Endodermal cell (in vitro differentiated cells): Measurements from ENCODE around the gene ZNF513. TPM values are rescaled to one million over a fixed set of nuclear protein-coding genes. Genes with fewer than 3 reads are reported as not detected.

Experiments used
- DNase-seq: peaks from one replicate; pipeline ENCODE4 v3.0.0-alpha.2; 2017
- H3K27ac ChIP-seq: 2 replicates; pipeline ENCODE4 v1.5.1; 2013; ENCODE audit warnings: mild to moderate bottlenecking, low read depth, low read length, moderate library complexity
- H3K27me3 ChIP-seq: 2 replicates; pipeline ENCODE4 v1.6.1; 2013; ENCODE audit warnings: mild to moderate bottlenecking, low read length, moderate library complexity; ENCODE audit not compliant: insufficient read depth, control insufficient read depth, poor library complexity, severe bottlenecking
- H3K36me3 ChIP-seq: 2 replicates; pipeline ENCODE4 v1.7.0; 2013; ENCODE audit warnings: mild to moderate bottlenecking, low read length, moderate library complexity; ENCODE audit not compliant: control insufficient read depth, insufficient read depth
- H3K4me1 ChIP-seq: one replicate; pipeline ENCODE4 v1.7.0; 2013; ENCODE audit warnings: low read length; ENCODE audit not compliant: control insufficient read depth, insufficient read depth
- H3K4me3 ChIP-seq: 2 replicates; pipeline ENCODE4 v1.5.1; 2013; ENCODE audit warnings: mild to moderate bottlenecking, low read length, moderate library complexity
- H3K9ac ChIP-seq: 2 replicates; pipeline ENCODE4 v1.6.1; 2013; ENCODE audit warnings: mild to moderate bottlenecking, low read length, moderate library complexity; ENCODE audit not compliant: poor library complexity, severe bottlenecking; ENCODE audit errors: extremely low read depth
- H3K9me3 ChIP-seq: 2 replicates; pipeline ENCODE4 v1.6.1; 2013; ENCODE audit warnings: mild to moderate bottlenecking, low read length, moderate library complexity; ENCODE audit not compliant: control insufficient read depth
- H3K27ac Mint-ChIP-seq: 2 replicates; pipeline ENCODE4 v1.8.0; 2020; ENCODE audit warnings: mixed read lengths
- H3K27me3 Mint-ChIP-seq: 2 replicates; pipeline ENCODE4 v1.8.0; 2021; ENCODE audit warnings: mild to moderate bottlenecking, mixed read lengths; ENCODE audit not compliant: insufficient read depth
- H3K36me3 Mint-ChIP-seq: 2 replicates; pipeline ENCODE4 v1.8.0; 2020; ENCODE audit warnings: low read depth, mixed read lengths
- H3K4me1 Mint-ChIP-seq: 2 replicates; pipeline ENCODE4 v1.8.0; 2020; ENCODE audit warnings: mixed read lengths
- H3K4me3 Mint-ChIP-seq: 2 replicates; pipeline ENCODE4 v1.8.0; 2020; ENCODE audit warnings: mild to moderate bottlenecking, moderate library complexity, mixed read lengths
- H3K9me3 Mint-ChIP-seq: 2 replicates; pipeline ENCODE4 v1.8.0; 2020; ENCODE audit warnings: mild to moderate bottlenecking, mixed read lengths
- CTCF ChIP-seq: fragments of 200-600 bp; sonication (generic); conservative IDR thresholded peaks from 2 replicates; pipeline ENCODE4 v1.5.0; 2021; ENCODE audit warnings: antibody characterized with exemption, mild to moderate bottlenecking
- WGBS, 2 experiments: methylation state at CpG; one replicate each; pipeline versions ENCODE4 v1.1.5 to v1.1.7; 2013; ENCODE audit warnings: missing lambda C conversion rate in 2 of 2, mixed read lengths in 1 of 2; ENCODE audit not compliant: insufficient coverage in 1 of 2, insufficient read length in 1 of 2; 5-methylcytosine and 5-hydroxymethylcytosine counted together
- total RNA-seq, 2 donors: library from RNA; stranded (reverse); fragmentation: NEBNext Ultra II Directional in 1 of 2; extraction: Animal tissue kit (Norgen Biotek cat#: 25700) in 1 of 2; gene quantifications; 2 replicates in 1 of 2; 3 replicates in 1 of 2; pipeline ENCODE4 v1.2.1, GENCODE V29; 2021

The ZNF513 gene
- total RNA-seq, 2 donors from 2014 or later, result 30.7 to 32.5 TPM

GRCh38 chr2:27422958-27423357, 42.4 kb upstream of the ZNF513 start:
- Mint-ChIP-seq H3K27me3 (peaks cover 2% of the 10 kb centered on the region), H3K27ac (no peak overlapping the region), H3K4me3 (no peak overlapping the region), H3K9me3 (no peaks in the 10 kb centered on the region), H3K36me3 (no peaks in the 10 kb centered on the region), H3K4me1 (peaks cover 5% of the 10 kb centered on the region)
- no peaks in the 10 kb centered on the region for H3K9me3 ChIP-seq
- H3K4me3 ChIP-seq, result no peak overlapping the region
- H3K9ac ChIP-seq, result no peak overlapping the region
- 94% methylated on average over 3 of the region's 3 CpGs; no CpG with 5 or more reads in 1 of the 2 experiments for WGBS, 2 experiments
- no peaks in the 10 kb centered on the region for H3K36me3 ChIP-seq
- H3K4me1 ChIP-seq, result no peaks in the 10 kb centered on the region
- H3K27ac ChIP-seq, result no peak overlapping the region
- H3K27me3 ChIP-seq, result no peaks in the 10 kb centered on the region
- no peak for DNase-seq
- no peak for TF ChIP-seq CTCF

GRCh38 chr2:27421660-27422250, 41.2 kb upstream of the ZNF513 start:
- TF ChIP-seq CTCF, result no peak
- no peak overlapping the region for H3K4me3 ChIP-seq
- no peak overlapping the region for H3K9ac ChIP-seq
- no peaks in the 10 kb centered on the region for H3K27me3 ChIP-seq
- H3K4me3 Mint-ChIP-seq, result no peak overlapping the region
- no peaks in the 10 kb centered on the region for H3K9me3 Mint-ChIP-seq
- H3K4me1 Mint-ChIP-seq, result no peaks in the 10 kb centered on the region
- no peak for DNase-seq
- no peaks in the 10 kb centered on the region for H3K36me3 Mint-ChIP-seq
- no peak overlapping the region for H3K27ac ChIP-seq
- H3K4me1 ChIP-seq, result no peaks in the 10 kb centered on the region
- no peak overlapping the region for H3K27ac Mint-ChIP-seq
- no peaks in the 10 kb centered on the region for H3K36me3 ChIP-seq
- H3K27me3 Mint-ChIP-seq, result peaks cover 2% of the 10 kb centered on the region
- 94% methylated on average over 4 of the region's 4 CpGs; no CpG with 5 or more reads in 1 of the 2 experiments for WGBS, 2 experiments
- no peaks in the 10 kb centered on the region for H3K9me3 ChIP-seq

DNA sequence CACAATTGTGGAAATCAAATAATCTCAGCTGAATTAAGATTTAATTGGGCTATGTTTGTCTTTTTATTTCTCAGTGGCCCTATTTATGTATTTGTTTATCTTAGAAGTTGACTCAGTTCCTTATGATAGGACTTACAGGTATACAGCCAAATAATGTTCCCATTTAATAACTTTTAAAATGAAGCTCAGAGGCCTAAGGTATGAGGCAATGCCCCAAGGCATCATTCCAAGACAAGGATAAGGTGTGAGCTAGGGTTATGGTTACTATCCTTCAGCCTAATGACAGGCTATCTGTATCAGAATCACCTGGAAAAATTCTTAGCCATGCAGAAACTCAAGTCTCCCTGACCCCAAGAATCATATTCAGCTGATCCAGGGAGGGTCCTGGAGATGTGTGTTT, 40.5 kb upstream of the ZNF513 start:
- peaks cover 2% of the 10 kb centered on the region for H3K27me3 Mint-ChIP-seq
- H3K4me3 ChIP-seq, result no peak overlapping the region
- H3K4me3 Mint-ChIP-seq, result no peak overlapping the region
- DNase-seq, result no peak
- H3K9me3 ChIP-seq, result no peaks in the 10 kb centered on the region
- no peaks in the 10 kb centered on the region for H3K4me1 Mint-ChIP-seq
- H3K27me3 ChIP-seq, result no peaks in the 10 kb centered on the region
- no peaks in the 10 kb centered on the region for H3K4me1 ChIP-seq
- no peak overlapping the region for H3K27ac Mint-ChIP-seq
- no peaks in the 10 kb centered on the region for H3K9me3 Mint-ChIP-seq
- H3K36me3 ChIP-seq, result no peaks in the 10 kb centered on the region
- H3K9ac ChIP-seq, result no peak overlapping the region
- H3K27ac ChIP-seq, result no peak overlapping the region
- TF ChIP-seq CTCF, result no peak
- no peaks in the 10 kb centered on the region for H3K36me3 Mint-ChIP-seq
